ENCODE measurements around the gene DEPDC5.

DNA sequence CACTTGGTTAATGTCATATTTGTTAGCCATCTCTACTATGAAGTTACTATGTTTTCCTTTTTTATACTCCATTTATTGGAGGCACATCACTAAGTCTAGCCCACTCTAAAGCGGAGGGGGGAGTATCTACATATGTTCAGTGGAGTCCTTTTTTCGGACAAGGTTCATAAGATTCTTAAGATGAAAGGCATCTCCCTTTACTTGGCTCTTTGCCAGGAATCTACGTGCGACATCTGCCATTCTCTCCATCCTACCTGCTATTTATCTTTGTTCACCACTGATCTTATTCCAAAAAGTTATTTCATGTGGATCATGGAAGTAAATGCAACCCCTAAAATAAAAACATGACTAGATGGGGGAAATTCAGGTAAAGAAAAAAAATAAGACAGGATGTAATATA lies 113.1 kb downstream of the DEPDC5 start:
- TF ChIP-seq, protein P1, sequence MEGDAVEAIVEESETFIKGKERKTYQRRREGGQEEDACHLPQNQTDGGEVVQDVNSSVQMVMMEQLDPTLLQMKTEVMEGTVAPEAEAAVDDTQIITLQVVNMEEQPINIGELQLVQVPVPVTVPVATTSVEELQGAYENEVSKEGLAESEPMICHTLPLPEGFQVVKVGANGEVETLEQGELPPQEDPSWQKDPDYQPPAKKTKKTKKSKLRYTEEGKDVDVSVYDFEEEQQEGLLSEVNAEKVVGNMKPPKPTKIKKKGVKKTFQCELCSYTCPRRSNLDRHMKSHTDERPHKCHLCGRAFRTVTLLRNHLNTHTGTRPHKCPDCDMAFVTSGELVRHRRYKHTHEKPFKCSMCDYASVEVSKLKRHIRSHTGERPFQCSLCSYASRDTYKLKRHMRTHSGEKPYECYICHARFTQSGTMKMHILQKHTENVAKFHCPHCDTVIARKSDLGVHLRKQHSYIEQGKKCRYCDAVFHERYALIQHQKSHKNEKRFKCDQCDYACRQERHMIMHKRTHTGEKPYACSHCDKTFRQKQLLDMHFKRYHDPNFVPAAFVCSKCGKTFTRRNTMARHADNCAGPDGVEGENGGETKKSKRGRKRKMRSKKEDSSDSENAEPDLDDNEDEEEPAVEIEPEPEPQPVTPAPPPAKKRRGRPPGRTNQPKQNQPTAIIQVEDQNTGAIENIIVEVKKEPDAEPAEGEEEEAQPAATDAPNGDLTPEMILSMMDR (conservative IDR thresholded peaks at IDR 0.05) = no peak
- TF ChIP-seq EZH2 (IDR thresholded peaks at IDR 0.05; ENCODE audit: low read depth) = no peak

All from PC-9 (cell line).